ENCODE data around the gene FSCB. TPM values are rescaled to one million over a fixed set of nuclear protein-coding genes. Genes with fewer than 3 reads are reported as not detected.
"Not testable (repeated sequence)": the region's sequence is repeated elsewhere in the genome, so short reads cannot be mapped to it uniquely, and the experiment has no call there.

Gene FSCB, protein sequence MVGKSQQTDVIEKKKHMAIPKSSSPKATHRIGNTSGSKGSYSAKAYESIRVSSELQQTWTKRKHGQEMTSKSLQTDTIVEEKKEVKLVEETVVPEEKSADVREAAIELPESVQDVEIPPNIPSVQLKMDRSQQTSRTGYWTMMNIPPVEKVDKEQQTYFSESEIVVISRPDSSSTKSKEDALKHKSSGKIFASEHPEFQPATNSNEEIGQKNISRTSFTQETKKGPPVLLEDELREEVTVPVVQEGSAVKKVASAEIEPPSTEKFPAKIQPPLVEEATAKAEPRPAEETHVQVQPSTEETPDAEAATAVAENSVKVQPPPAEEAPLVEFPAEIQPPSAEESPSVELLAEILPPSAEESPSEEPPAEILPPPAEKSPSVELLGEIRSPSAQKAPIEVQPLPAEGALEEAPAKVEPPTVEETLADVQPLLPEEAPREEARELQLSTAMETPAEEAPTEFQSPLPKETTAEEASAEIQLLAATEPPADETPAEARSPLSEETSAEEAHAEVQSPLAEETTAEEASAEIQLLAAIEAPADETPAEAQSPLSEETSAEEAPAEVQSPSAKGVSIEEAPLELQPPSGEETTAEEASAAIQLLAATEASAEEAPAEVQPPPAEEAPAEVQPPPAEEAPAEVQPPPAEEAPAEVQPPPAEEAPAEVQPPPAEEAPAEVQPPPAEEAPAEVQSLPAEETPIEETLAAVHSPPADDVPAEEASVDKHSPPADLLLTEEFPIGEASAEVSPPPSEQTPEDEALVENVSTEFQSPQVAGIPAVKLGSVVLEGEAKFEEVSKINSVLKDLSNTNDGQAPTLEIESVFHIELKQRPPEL
- not detected for total RNA-seq

DNA sequence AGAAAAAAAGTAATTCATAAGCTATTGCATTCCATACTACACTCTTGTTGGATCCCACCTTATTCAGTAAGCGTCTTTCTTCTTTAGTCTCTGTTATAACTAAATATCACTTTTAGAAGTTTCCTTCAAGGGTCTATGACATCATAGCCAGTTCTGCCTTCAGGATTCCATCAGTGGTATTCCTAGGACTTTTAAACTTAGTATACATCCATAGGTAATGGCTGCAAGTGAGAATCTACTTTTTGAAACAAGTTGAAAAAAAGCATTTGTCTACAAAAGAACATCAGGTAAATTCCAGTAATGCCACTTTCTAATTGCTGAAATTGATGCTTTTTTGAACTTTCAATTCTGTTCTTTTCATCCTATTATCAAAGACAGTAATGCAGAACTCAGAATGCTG is at the start of gene FSCB:
Gene FSCB (minus strand): TSS at position 101 of the 400 bp plus-strand sequence. CDS start 296 bp downstream, outside the sequence.
- FAIRE-seq, result no peak

GRCh38 chr14:44531658-44532057 is 24.6 kb upstream of the FSCB start:
- FAIRE-seq (no peak), DNase-seq (ENCODE audit: low spot score in 2 of 2) (no peak)

More for the DNA sequence above, at the start of gene FSCB:
- DNase-seq (ENCODE audit: low spot score in 2 of 2), result no peak

GRCh38 chr14:44530475-44530874 is 23.4 kb upstream of the FSCB start:
- FAIRE-seq (no peak), DNase-seq (ENCODE audit: low spot score in 2 of 2) (no peak)

DNA sequence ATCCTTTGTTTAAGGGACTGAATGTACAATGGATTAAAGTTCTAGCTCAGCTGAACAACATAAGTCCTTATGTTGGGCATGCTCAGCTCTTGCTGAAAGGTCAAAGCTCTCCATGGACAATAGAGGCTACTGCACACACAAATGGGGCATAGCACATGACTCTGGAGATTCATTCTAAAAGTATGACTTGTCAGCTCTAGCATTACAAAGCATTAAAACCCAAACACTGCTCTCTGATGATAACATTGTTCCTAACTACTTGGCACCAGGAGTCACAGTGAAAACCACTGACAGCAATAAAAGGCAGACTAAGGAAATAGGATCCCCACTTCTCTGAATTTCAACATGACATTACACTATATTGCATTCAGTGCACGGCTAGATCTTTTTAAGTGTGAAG is 21.9 kb upstream of the FSCB start:
- DNase-seq (ENCODE audit: low spot score in 2 of 2) (no peak), FAIRE-seq (no peak)

DNA sequence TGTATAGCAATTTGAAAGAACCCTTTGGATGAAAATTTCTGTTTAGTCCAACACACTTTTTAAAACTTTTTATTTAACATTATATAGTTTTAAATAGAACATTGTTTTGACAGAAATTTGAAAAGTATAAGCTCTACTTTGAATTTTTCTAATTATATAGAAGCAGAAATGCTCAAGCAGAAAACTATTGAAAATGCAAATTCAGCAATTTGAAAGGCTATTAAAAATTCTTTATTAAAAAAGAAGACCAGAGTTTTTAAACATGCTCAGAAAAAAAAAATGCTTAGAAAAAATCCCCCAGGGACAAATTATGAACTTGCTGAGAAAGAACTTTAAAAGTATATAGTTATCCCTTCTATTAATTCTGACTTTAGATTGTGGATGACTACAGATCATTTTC is 21.1 kb upstream of the FSCB start:
- FAIRE-seq, result no peak
- DNase-seq (ENCODE audit: low spot score in 2 of 2), result no peak

GRCh38 chr14:44525237-44525636 is 18.2 kb upstream of the FSCB start:
- DNase-seq (ENCODE audit: low spot score in 2 of 2), result no peak
- FAIRE-seq, result no peak

DNA sequence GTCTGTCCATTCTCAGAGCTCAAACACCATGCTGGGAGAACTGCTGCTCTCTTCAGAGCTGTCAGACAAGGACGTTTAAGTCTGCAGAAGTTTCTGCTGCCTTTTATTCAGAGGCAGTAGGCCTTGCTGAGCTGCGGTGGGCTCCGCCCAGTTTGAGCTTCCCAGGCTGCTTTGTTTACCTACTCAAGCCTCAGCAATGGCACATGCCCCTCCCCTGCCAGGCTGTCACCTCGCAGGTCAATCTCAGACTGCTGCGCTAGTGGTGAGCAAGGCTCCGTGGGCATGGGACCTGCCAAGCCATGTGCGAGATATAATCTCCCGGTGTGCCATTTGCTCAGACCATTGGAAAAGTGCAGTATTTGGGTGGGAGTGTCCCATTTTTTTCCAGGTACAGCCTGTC is 8.6 kb upstream of the FSCB start:
- not testable (repeated sequence) for FAIRE-seq; DNase-seq (ENCODE audit: low spot score in 2 of 2)

- DNase-seq (ENCODE audit: low spot score in 2 of 2) (no peak), FAIRE-seq (no peak)
Observed at GRCh38 chr14:44508834-44509233, 1.8 kb upstream of the FSCB start.

DNA sequence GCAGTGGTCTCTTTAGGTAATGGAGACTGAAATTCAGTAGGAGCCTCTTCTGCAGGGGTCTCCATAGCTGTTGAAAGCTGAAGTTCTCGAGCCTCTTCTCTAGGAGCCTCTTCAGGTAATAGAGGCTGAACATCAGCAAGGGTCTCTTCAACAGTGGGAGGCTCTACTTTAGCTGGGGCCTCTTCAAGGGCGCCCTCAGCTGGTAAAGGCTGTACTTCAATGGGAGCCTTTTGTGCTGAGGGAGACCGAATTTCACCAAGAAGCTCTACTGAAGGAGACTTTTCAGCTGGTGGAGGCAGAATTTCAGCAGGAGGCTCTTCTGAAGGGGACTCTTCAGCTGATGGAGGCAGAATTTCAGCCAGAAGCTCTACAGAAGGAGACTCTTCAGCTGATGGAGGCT is 1.5 kb downstream of the FSCB start:
- DNase-seq (ENCODE audit: low spot score in 2 of 2), result no peak
- no peak for FAIRE-seq

- FAIRE-seq, result no peak
- DNase-seq (ENCODE audit: low spot score in 2 of 2), result no peak
Observed at GRCh38 chr14:44497148-44497547, 9.9 kb downstream of the FSCB start.

DNA sequence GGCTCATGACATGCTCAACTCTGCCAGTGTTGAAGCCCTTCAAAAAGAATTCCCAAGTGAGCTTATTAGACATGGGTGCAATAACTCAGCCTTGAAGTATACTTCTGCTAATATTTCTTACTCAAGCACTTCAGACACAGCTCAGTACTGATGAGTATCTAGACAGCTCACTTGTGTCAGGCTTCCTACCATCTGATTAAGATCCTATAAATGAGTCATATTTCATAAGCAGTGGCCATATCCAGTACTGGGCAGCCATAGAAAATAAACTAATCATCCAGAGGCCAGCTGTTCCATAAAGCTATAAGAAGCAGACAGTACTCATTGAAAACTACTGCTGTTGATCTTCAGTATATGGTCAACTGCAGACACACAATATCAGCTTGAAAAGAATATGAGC is 12.9 kb downstream of the FSCB start:
- DNase-seq (ENCODE audit: low spot score in 2 of 2), result no peak
- no peak for FAIRE-seq

GRCh38 chr14:44490966-44491365 is 16.1 kb downstream of the FSCB start:
- no peak for DNase-seq (ENCODE audit: low spot score in 2 of 2)
- no peak for FAIRE-seq

DNA sequence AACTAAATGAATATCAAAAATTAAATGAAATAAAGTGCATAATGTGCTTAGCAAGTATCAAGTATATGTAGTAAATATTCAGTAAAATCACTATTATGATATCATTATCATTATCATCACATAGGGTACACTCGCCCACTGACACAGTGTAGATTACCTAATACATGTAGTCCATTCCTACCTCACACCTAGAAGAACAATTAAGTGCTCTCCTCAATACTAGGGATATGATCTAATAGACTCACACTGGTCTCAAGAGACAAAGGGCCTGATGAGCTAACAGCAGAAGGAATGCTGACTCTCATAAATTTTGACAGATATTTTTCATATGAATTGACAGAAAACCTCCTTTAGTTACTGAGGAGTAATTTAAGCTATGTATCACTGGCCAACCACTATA is 29.1 kb downstream of the FSCB start:
- FAIRE-seq, result no peak

GRCh38 chr14:44468771-44469170 is 38.3 kb downstream of the FSCB start:
- no peak for DNase-seq (ENCODE audit: low spot score in 2 of 2)
- FAIRE-seq, result no peak

More for the DNA sequence above, 29.1 kb downstream of the FSCB start:
- DNase-seq (ENCODE audit: low spot score in 2 of 2), result no peak

- FAIRE-seq (no peak), DNase-seq (ENCODE audit: low spot score in 2 of 2) (no peak)
Observed at GRCh38 chr14:44463356-44464004, 43.6 kb downstream of the FSCB start.

DNA sequence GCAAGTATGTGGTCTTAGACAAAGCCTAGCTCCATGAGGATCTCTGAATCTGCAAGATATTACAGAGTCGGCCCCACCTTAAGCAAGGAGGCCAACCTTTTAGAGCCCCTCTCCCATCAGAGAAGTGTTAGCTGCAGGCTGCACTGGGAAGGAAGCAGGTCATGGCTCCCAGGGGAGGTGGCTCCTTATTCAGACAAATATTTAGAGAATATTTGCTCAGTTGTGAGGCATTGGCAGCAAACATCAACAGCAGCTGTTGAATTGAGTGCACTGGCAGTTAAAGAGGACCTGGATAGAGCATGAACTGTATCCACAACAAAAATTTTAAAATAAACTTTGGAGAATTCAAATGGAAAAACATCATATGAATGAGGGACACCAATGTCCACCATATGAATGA is 44.7 kb downstream of the FSCB start:
- DNase-seq (ENCODE audit: low spot score in 2 of 2), result no peak
- no peak for FAIRE-seq

- FAIRE-seq, result no peak
Observed at GRCh38 chr14:44461811-44462210, 45.3 kb downstream of the FSCB start.

More at GRCh38 chr14:44461811-44462210, 45.3 kb downstream of the FSCB start:
- no peak for DNase-seq (ENCODE audit: low spot score in 2 of 2)
